GM23338 (cell line): ENCODE data around the gene ZNF778. TPM values are rescaled to one million over a fixed set of nuclear protein-coding genes. Genes with fewer than 3 reads are reported as not detected.

Experiments used
- ATAC-seq: fragments of 200-7000 bp; cut with Tn5 transposase; 3 replicates; pipeline ENCODE4 v1.9.1; 2020
- DNase-seq: peaks from one replicate; pipeline ENCODE4 v3.0.0-alpha.2; 2015; ENCODE audit warnings: low spot score
- H2AFZ ChIP-seq: fragments of 200-600 bp; sonication (generic); 2 replicates; pipeline ENCODE4 v1.8.0; 2016; ENCODE audit warnings: antibody characterized with exemption, mild to moderate bottlenecking, moderate library complexity
- H3F3A ChIP-seq: fragments of 200-600 bp; sonication (generic); replicated peaks from 2 replicates; pipeline ENCODE4 v1.8.0; 2017; ENCODE audit warnings: antibody characterized with exemption, mixed run types, low read depth
- H3K27ac ChIP-seq: fragments of 200-600 bp; sonication (generic); 2 replicates; pipeline ENCODE4 v1.6.1; 2016; ENCODE audit warnings: low read depth
- H3K27me3 ChIP-seq: fragments of 200-600 bp; sonication (generic); 2 replicates; pipeline ENCODE4 v1.8.0; 2016; ENCODE audit warnings: mild to moderate bottlenecking, mixed run types, moderate library complexity; ENCODE audit not compliant: insufficient read depth
- H3K36me3 ChIP-seq: fragments of 200-600 bp; sonication (generic); 2 replicates; pipeline ENCODE4 v1.8.0; 2016; ENCODE audit warnings: mild to moderate bottlenecking; ENCODE audit not compliant: insufficient read depth
- H3K4me1 ChIP-seq: fragments of 200-600 bp; sonication (generic); 2 replicates; pipeline ENCODE4 v1.8.0; 2016; ENCODE audit warnings: mild to moderate bottlenecking, moderate library complexity; ENCODE audit not compliant: insufficient read depth
- H3K4me2 ChIP-seq: fragments of 200-600 bp; sonication (generic); 2 replicates; pipeline ENCODE4 v1.7.1; 2017; ENCODE audit warnings: mixed run types
- H3K4me3 ChIP-seq: fragments of 200-600 bp; sonication (generic); 2 replicates; pipeline ENCODE4 v1.6.1; 2016; ENCODE audit warnings: mixed run types
- H3K79me2 ChIP-seq: fragments of 200-600 bp; sonication (generic); replicated peaks from 2 replicates; pipeline ENCODE4 v1.8.0; 2017; ENCODE audit warnings: mild to moderate bottlenecking; ENCODE audit not compliant: insufficient read depth
- H3K9me2 ChIP-seq: fragments of 200-600 bp; sonication (generic); 2 replicates; pipeline ENCODE4 v1.8.0; 2017; ENCODE audit not compliant: insufficient read depth
- H4K20me1 ChIP-seq: fragments of 200-600 bp; sonication (generic); replicated peaks from 2 replicates; pipeline ENCODE4 v1.8.0; 2017; ENCODE audit warnings: mild to moderate bottlenecking; ENCODE audit not compliant: insufficient read depth
- H3K27ac Mint-ChIP-seq: 2 replicates; pipeline ENCODE4 v1.8.0; 2020; ENCODE audit warnings: inconsistent platforms, mild to moderate bottlenecking, moderate library complexity, mixed read lengths
- H3K27me3 Mint-ChIP-seq: 3 replicates; pipeline ENCODE4 v1.8.0; 2022; ENCODE audit warnings: low read depth, mild to moderate bottlenecking, moderate library complexity, mixed read lengths, inconsistent platforms; ENCODE audit not compliant: insufficient read depth, poor library complexity
- H3K36me3 Mint-ChIP-seq: 3 replicates; pipeline ENCODE4 v1.8.0; 2021; ENCODE audit warnings: low read depth, mild to moderate bottlenecking, inconsistent platforms, moderate library complexity, mixed read lengths
- H3K4me1 Mint-ChIP-seq: 3 replicates; pipeline ENCODE4 v1.8.0; 2020; ENCODE audit warnings: mild to moderate bottlenecking, inconsistent platforms, mixed read lengths
- H3K4me3 Mint-ChIP-seq: 3 replicates; pipeline ENCODE4 v1.8.0; 2021; ENCODE audit warnings: moderate library complexity, mild to moderate bottlenecking, inconsistent platforms, mixed read lengths
- H3K9me3 Mint-ChIP-seq: 3 replicates; pipeline ENCODE4 v1.8.0; 2020; ENCODE audit warnings: moderate library complexity, mild to moderate bottlenecking, inconsistent platforms, mixed read lengths
- CTCF ChIP-seq, 2 experiments: fragments of 200-600 bp in 1 of 2; sonication (generic) in 1 of 2; conservative IDR thresholded peaks; 2 replicates each; pipeline versions ENCODE4 v1.5.1 to v1.6.1; 2016 to 2017; ENCODE audit warnings: antibody characterized with exemption in 2 of 2, low read depth in 2 of 2, mild to moderate bottlenecking in 2 of 2, moderate library complexity in 1 of 2
- EZH2 ChIP-seq: fragments of 200-600 bp; sonication (generic); IDR thresholded peaks from one replicate; pipeline ENCODE4 v1.8.0; 2017; ENCODE audit warnings: antibody characterized with exemption, mild to moderate bottlenecking, low read depth; ENCODE audit not compliant: unreplicated experiment
- EZH2phosphoT487 ChIP-seq: fragments of 200-600 bp; sonication (generic); IDR thresholded peaks from one replicate; pipeline ENCODE4 v1.8.1; 2018; ENCODE audit warnings: antibody characterized with exemption; ENCODE audit not compliant: unreplicated experiment
- JUNB ChIP-seq: IDR thresholded peaks from one replicate; pipeline ENCODE4 v1.6.1; 2016; ENCODE audit warnings: antibody characterized with exemption; ENCODE audit not compliant: unreplicated experiment
- NANOG ChIP-seq: IDR thresholded peaks from 2 replicates; pipeline ENCODE4 v1.6.1; 2016; ENCODE audit warnings: antibody characterized with exemption, borderline replicate concordance
- STAT1 ChIP-seq: IDR thresholded peaks from one replicate; pipeline ENCODE4 v1.6.1; 2016; ENCODE audit warnings: antibody characterized with exemption; ENCODE audit not compliant: unreplicated experiment
- ZNF114 ChIP-seq: fragments of 250-450 bp; sonication (Bioruptor Pico); IDR thresholded peaks from 2 replicates; pipeline ENCODE4 v1.5.0; 2020; ENCODE audit warnings: mild to moderate bottlenecking, moderate library complexity
- ZNF331 ChIP-seq: fragments of 250-450 bp; sonication (Bioruptor Pico); IDR thresholded peaks from 2 replicates; pipeline ENCODE4 v1.5.0; 2020; ENCODE audit warnings: low read depth, mild to moderate bottlenecking, moderate library complexity
- polyA plus RNA-seq: library from polyadenylated mRNA; unstranded; fragments of >200 nt; fragmentation: Nextera tagmentation; extraction: Ambion mirVana; gene quantifications from 2 replicates; pipeline ENCODE4 v1.2.1, GENCODE V29; 2016
- total RNA-seq: library from RNA; depleted of rRNA; stranded (reverse); fragments of >200 nt; shearing (Covaris generic); gene quantifications from 2 replicates; pipeline ENCODE4 v1.2.3, GENCODE V29; 2014
- TF ChIP-seq, protein P1 (sequence below): IDR thresholded peaks from one replicate; pipeline ENCODE4 v1.6.1; 2018; ENCODE audit warnings: antibody characterized with exemption; ENCODE audit not compliant: unreplicated experiment
- TF ChIP-seq, protein P2 (sequence below): fragments of 250-450 bp; sonication (Bioruptor Pico); IDR thresholded peaks from 2 replicates; pipeline ENCODE4 v1.5.0; 2020; ENCODE audit warnings: mild to moderate bottlenecking, moderate library complexity

The ZNF778 gene
- total and polyA plus RNA-seq, 2 experiments from 2014 or later = 7.9 to 43.4 TPM

- peak; percentile 21 for ATAC-seq
These were observed 23.8 kb upstream of the ZNF778 start for GRCh38 chr16:89193576-89194293.

More at GRCh38 chr16:89193576-89194293, 23.8 kb upstream of the ZNF778 start:
- peak overlapping the region; percentile 82 for H3K4me2 ChIP-seq
- Mint-ChIP-seq H3K36me3 (no peaks in the 10 kb centered on the region), H3K27me3 (peaks cover 17% of the 10 kb centered on the region), H3K9me3 (peaks cover 5% of the 10 kb centered on the region; the same call in 1 of the 3 replicates), H3K4me3 (peak overlapping the region; percentile 42; the same call in 1 of the 3 replicates), H3K27ac (no peak overlapping the region), H3K4me1 (no peaks in the 10 kb centered on the region)
- no peaks in the 10 kb centered on the region for H3K9me2 ChIP-seq
- no peaks in the 10 kb centered on the region for H3K27me3 ChIP-seq
- no peaks in the 10 kb centered on the region for H3F3A ChIP-seq
- no peaks in the 10 kb centered on the region for H3K79me2 ChIP-seq
- no peaks in the 10 kb centered on the region for H3K4me1 ChIP-seq
- no peak overlapping the region for H3K27ac ChIP-seq
- no peak overlapping the region for H2AFZ ChIP-seq
- H3K36me3 ChIP-seq = no peaks in the 10 kb centered on the region
- peak; percentile 61 for DNase-seq
- peak overlapping the region; percentile 52 for H3K4me3 ChIP-seq
- H4K20me1 ChIP-seq = no peaks in the 10 kb centered on the region
- TF ChIP-seq, protein P1, sequence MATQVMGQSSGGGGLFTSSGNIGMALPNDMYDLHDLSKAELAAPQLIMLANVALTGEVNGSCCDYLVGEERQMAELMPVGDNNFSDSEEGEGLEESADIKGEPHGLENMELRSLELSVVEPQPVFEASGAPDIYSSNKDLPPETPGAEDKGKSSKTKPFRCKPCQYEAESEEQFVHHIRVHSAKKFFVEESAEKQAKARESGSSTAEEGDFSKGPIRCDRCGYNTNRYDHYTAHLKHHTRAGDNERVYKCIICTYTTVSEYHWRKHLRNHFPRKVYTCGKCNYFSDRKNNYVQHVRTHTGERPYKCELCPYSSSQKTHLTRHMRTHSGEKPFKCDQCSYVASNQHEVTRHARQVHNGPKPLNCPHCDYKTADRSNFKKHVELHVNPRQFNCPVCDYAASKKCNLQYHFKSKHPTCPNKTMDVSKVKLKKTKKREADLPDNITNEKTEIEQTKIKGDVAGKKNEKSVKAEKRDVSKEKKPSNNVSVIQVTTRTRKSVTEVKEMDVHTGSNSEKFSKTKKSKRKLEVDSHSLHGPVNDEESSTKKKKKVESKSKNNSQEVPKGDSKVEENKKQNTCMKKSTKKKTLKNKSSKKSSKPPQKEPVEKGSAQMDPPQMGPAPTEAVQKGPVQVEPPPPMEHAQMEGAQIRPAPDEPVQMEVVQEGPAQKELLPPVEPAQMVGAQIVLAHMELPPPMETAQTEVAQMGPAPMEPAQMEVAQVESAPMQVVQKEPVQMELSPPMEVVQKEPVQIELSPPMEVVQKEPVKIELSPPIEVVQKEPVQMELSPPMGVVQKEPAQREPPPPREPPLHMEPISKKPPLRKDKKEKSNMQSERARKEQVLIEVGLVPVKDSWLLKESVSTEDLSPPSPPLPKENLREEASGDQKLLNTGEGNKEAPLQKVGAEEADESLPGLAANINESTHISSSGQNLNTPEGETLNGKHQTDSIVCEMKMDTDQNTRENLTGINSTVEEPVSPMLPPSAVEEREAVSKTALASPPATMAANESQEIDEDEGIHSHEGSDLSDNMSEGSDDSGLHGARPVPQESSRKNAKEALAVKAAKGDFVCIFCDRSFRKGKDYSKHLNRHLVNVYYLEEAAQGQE = no peak
- no peak for TF ChIP-seq STAT1
- no peak for TF ChIP-seq JUNB
- TF ChIP-seq ZNF114 (CRISPR knock-in tag) = no peak
- TF ChIP-seq EZH2phosphoT487 = no peak
- no peak for TF ChIP-seq EZH2
- no peak for TF ChIP-seq ZNF331 (CRISPR knock-in tag)
- no peak for TF ChIP-seq CTCF (conservative IDR thresholded peaks at IDR 0.05; ENCODE audit: low read depth in 2 of 2)
- TF ChIP-seq NANOG = no peak
- TF ChIP-seq, protein P2, sequence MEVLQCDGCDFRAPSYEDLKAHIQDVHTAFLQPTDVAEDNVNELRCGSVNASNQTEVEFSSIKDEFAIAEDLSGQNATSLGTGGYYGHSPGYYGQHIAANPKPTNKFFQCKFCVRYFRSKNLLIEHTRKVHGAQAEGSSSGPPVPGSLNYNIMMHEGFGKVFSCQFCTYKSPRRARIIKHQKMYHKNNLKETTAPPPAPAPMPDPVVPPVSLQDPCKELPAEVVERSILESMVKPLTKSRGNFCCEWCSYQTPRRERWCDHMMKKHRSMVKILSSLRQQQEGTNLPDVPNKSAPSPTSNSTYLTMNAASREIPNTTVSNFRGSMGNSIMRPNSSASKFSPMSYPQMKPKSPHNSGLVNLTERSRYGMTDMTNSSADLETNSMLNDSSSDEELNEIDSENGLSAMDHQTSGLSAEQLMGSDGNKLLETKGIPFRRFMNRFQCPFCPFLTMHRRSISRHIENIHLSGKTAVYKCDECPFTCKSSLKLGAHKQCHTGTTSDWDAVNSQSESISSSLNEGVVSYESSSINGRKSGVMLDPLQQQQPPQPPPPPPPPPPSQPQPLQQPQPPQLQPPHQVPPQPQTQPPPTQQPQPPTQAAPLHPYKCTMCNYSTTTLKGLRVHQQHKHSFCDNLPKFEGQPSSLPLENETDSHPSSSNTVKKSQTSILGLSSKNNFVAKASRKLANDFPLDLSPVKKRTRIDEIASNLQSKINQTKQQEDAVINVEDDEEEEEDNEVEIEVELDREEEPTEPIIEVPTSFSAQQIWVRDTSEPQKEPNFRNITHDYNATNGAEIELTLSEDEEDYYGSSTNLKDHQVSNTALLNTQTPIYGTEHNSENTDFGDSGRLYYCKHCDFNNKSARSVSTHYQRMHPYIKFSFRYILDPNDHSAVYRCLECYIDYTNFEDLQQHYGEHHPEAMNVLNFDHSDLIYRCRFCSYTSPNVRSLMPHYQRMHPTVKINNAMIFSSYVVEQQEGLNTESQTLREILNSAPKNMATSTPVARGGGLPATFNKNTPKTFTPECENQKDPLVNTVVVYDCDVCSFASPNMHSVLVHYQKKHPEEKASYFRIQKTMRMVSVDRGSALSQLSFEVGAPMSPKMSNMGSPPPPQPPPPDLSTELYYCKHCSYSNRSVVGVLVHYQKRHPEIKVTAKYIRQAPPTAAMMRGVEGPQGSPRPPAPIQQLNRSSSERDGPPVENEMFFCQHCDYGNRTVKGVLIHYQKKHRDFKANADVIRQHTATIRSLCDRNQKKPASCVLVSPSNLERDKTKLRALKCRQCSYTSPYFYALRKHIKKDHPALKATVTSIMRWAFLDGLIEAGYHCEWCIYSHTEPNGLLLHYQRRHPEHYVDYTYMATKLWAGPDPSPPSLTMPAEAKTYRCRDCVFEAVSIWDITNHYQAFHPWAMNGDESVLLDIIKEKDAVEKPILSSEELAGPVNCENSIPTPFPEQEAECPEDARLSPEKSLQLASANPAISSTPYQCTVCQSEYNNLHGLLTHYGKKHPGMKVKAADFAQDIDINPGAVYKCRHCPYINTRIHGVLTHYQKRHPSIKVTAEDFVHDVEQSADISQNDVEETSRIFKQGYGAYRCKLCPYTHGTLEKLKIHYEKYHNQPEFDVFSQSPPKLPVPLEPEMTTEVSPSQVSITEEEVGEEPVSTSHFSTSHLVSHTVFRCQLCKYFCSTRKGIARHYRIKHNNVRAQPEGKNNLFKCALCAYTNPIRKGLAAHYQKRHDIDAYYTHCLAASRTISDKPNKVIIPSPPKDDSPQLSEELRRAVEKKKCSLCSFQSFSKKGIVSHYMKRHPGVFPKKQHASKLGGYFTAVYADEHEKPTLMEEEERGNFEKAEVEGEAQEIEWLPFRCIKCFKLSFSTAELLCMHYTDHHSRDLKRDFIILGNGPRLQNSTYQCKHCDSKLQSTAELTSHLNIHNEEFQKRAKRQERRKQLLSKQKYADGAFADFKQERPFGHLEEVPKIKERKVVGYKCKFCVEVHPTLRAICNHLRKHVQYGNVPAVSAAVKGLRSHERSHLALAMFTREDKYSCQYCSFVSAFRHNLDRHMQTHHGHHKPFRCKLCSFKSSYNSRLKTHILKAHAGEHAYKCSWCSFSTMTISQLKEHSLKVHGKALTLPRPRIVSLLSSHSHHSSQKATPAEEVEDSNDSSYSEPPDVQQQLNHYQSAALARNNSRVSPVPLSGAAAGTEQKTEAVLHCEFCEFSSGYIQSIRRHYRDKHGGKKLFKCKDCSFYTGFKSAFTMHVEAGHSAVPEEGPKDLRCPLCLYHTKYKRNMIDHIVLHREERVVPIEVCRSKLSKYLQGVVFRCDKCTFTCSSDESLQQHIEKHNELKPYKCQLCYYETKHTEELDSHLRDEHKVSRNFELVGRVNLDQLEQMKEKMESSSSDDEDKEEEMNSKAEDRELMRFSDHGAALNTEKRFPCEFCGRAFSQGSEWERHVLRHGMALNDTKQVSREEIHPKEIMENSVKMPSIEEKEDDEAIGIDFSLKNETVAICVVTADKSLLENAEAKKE (CRISPR knock-in tag) = no peak
